Glutamatergic neuron (in vitro differentiated cells): ENCODE results near the gene WDTC1. TPM values are rescaled to one million over a fixed set of nuclear protein-coding genes. Genes with fewer than 3 reads are reported as not detected.
"Not testable (repeated sequence)": the region's sequence is repeated elsewhere in the genome, so short reads cannot be mapped to it uniquely, and the experiment has no call there.

Experiments
- DNase-seq: peaks from one replicate; pipeline ENCODE4 v3.0.0; 2022
- H3K27ac Mint-ChIP-seq: one replicate; pipeline ENCODE4 v1.8.0; 2020; ENCODE audit warnings: mild to moderate bottlenecking, mixed read lengths, inconsistent platforms; ENCODE audit not compliant: unreplicated experiment
- H3K27me3 Mint-ChIP-seq: one replicate; pipeline ENCODE4 v1.8.0; 2020; ENCODE audit warnings: mild to moderate bottlenecking, moderate library complexity, mixed read lengths, inconsistent platforms; ENCODE audit not compliant: unreplicated experiment
- H3K36me3 Mint-ChIP-seq: one replicate; pipeline ENCODE4 v1.8.0; 2020; ENCODE audit warnings: mild to moderate bottlenecking, mixed read lengths, inconsistent platforms; ENCODE audit not compliant: unreplicated experiment
- H3K4me1 Mint-ChIP-seq: one replicate; pipeline ENCODE4 v1.8.0; 2020; ENCODE audit warnings: mild to moderate bottlenecking, low read depth, mixed read lengths, inconsistent platforms; ENCODE audit not compliant: unreplicated experiment
- H3K4me3 Mint-ChIP-seq: one replicate; pipeline ENCODE4 v1.8.0; 2020; ENCODE audit warnings: mild to moderate bottlenecking, mixed read lengths, inconsistent platforms; ENCODE audit not compliant: unreplicated experiment
- H3K9me3 Mint-ChIP-seq: one replicate; pipeline ENCODE4 v1.8.0; 2020; ENCODE audit warnings: mild to moderate bottlenecking, moderate library complexity, mixed read lengths, inconsistent platforms; ENCODE audit not compliant: unreplicated experiment
- total RNA-seq: library from RNA; stranded (reverse); fragmentation: NEBNext Ultra II Directional; extraction: Animal tissue kit (Norgen Biotek cat#: 25700); gene quantifications from one replicate; pipeline ENCODE4 v1.2.1, GENCODE V29; 2021; ENCODE audit not compliant: unreplicated experiment
- TF ChIP-seq, protein P1 (sequence below): fragments of 200-600 bp; sonication (generic); IDR thresholded peaks from one replicate; pipeline ENCODE4 v1.5.0; 2021; ENCODE audit not compliant: partially characterized antibody, unreplicated experiment

WDTC1 gene
- total RNA-seq, 1 donor from 2014 or later, result 49.4 TPM

DNA sequence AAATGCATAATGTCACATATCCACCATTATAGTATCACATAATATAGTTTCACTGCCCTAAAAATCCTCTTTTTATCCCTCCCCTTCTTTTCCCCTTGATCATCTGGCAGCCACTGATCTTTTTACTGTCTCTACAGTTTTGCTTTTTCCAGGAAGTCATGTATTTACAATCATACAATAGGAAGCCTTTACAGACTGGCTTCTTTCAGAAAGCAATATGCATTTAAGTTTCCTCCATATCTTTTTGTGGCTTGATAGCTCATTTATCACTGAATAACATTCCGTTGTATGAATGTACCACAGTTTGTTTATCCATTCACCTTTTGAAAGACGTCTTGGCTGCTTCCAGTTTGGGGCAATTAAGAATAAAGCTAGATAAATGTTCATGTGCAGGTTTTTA is 14.3 kb upstream of the WDTC1 start:
- TF ChIP-seq, protein P1, sequence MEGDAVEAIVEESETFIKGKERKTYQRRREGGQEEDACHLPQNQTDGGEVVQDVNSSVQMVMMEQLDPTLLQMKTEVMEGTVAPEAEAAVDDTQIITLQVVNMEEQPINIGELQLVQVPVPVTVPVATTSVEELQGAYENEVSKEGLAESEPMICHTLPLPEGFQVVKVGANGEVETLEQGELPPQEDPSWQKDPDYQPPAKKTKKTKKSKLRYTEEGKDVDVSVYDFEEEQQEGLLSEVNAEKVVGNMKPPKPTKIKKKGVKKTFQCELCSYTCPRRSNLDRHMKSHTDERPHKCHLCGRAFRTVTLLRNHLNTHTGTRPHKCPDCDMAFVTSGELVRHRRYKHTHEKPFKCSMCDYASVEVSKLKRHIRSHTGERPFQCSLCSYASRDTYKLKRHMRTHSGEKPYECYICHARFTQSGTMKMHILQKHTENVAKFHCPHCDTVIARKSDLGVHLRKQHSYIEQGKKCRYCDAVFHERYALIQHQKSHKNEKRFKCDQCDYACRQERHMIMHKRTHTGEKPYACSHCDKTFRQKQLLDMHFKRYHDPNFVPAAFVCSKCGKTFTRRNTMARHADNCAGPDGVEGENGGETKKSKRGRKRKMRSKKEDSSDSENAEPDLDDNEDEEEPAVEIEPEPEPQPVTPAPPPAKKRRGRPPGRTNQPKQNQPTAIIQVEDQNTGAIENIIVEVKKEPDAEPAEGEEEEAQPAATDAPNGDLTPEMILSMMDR, result no peak
- H3K27me3 Mint-ChIP-seq, result no peaks in the 10 kb centered on the region
- peaks cover 1% of the 10 kb centered on the region for H3K9me3 Mint-ChIP-seq
- peak overlapping the region; percentile 65 for H3K27ac Mint-ChIP-seq
- H3K4me1 Mint-ChIP-seq, result peaks cover 13% of the 10 kb centered on the region
- H3K36me3 Mint-ChIP-seq, result no peaks in the 10 kb centered on the region
- H3K4me3 Mint-ChIP-seq, result no peak overlapping the region
- no peak for DNase-seq

DNA sequence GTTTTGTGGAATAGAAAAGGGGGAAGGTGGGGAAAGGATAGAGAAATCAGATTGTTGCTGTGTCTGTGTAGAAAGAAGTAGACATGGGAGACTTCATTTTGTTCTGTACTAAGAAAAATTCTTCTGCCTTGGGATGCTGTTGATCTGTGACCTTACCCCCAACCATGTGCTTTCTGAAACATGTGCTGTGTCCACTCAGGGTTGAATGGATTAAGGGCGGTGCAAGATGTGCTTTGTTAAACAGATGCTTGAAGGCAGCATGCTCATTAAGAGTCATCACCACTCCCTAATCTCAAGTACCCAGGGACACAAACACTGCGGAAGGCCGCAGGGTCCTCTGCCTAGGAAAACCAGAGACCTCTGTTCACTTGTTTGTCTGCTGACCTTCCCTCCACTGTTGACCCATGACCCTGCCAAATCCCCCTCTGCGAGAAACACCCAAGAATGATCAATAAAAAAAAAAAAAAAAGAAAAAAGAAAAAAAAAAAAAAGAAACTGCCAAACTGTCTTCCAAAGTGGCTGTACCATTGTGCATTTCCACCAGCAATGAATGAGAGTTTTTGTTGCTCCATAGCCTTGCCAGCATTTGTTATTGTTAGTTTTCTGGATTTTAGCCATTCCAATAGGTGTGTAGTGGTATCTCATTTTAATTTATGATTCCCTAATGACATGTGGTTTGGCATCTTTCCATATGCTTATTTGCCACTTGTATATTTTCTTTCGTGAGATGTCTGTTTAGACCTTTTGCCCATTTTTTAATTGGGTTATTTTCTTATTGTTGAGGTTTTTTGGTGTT is 13.5 kb upstream of the WDTC1 start:
- Mint-ChIP-seq H3K27ac (peak overlapping the region; percentile 65), H3K4me1 (peaks cover 12% of the 10 kb centered on the region)
- not testable (repeated sequence) for H3K27me3 Mint-ChIP-seq, H3K4me3 Mint-ChIP-seq, DNase-seq, H3K36me3 Mint-ChIP-seq, H3K9me3 Mint-ChIP-seq

DNA sequence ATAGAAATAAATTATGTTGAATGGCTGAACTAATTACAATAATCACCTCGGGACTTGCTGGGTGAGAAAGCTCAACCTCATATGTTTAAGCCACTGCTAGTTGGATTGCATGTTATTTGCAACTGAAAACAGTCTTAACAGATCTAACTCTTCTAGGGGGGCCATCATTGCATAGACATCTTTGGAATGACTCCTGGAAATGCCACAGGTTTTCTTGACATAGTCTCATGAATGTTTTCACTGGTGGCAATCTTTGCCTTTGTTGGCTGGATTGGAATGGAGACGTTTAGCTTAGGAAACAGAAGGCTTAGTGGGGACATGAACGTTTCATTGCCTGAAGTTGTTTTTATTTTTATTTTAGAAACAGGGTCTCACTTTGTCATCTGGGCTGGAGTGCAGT is 8.8 kb upstream of the WDTC1 start:
- Mint-ChIP-seq H3K27me3 (no peaks in the 10 kb centered on the region), H3K4me1 (peaks cover 3% of the 10 kb centered on the region)
- TF ChIP-seq, protein P1, result no peak

DNA sequence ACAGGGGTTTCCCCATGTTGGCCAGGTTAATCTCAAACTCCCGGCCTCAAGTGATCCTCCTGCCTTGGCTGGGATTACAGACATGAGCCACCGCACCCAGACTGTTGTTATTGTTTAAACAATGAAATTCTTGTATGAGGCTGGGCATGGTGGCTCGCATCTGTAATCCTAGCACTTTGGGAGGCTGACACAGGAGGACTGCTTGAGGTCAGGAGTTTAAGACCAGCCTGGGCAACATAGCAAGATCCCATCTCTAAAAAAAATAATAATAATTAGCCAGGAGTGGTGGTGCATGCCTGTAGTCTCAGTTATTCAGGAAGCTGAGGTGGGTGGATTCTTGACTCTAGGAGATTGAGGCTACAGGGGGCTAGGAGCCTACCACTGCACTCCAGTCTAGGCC is 6.7 kb upstream of the WDTC1 start:
- H3K27me3 Mint-ChIP-seq, result peaks cover 2% of the 10 kb centered on the region
- no peak overlapping the region for H3K27ac Mint-ChIP-seq
- TF ChIP-seq, protein P1, result no peak
- no peak overlapping the region for H3K4me3 Mint-ChIP-seq
- no peak for DNase-seq
- H3K4me1 Mint-ChIP-seq, result no peaks in the 10 kb centered on the region
- H3K36me3 Mint-ChIP-seq, result no peaks in the 10 kb centered on the region
- no peaks in the 10 kb centered on the region for H3K9me3 Mint-ChIP-seq

More for the DNA sequence above, 8.8 kb upstream of the WDTC1 start:
- no peak overlapping the region for H3K27ac Mint-ChIP-seq
- H3K4me3 Mint-ChIP-seq, result no peak overlapping the region
- H3K9me3 Mint-ChIP-seq, result peaks cover 1% of the 10 kb centered on the region
- H3K36me3 Mint-ChIP-seq, result no peaks in the 10 kb centered on the region
- no peak for DNase-seq

DNA sequence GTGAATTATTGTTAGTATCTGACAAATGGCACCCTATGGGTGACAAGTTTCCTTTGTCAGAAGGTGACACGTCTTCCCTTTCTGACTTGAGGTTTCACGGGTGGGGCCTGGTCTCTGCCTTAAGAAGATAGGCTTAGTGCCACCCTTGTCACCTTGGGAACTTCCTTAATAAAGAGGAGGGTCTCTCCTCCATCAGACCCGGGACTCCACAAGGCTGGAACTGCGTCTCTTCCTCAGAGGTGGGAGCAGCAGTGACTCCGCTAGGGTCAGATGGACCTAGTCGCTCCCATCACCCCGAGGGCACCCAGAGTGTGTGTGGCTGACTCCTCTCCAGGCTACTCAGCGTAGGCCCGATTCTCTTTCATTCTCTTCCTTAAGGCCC is 774 bp upstream of the WDTC1 start:
- peak overlapping the region; percentile 81 for H3K4me3 Mint-ChIP-seq
- H3K9me3 Mint-ChIP-seq, result peaks cover 7% of the 10 kb centered on the region
- H3K27me3 Mint-ChIP-seq, result peaks cover 10% of the 10 kb centered on the region
- TF ChIP-seq, protein P1, result no peak
- peak overlapping the region; percentile 34 for H3K27ac Mint-ChIP-seq
- peak; percentile 17 for DNase-seq
- peaks cover 3% of the 10 kb centered on the region for H3K4me1 Mint-ChIP-seq
- H3K36me3 Mint-ChIP-seq, result no peaks in the 10 kb centered on the region
